ENCODE measurements around the gene LRRC56. TPM values are rescaled to one million over a fixed set of nuclear protein-coding genes. Genes with fewer than 3 reads are reported as not detected.

The LRRC56 gene
- total and polyA plus RNA-seq, 2 donors: 0.47 to 2.4 TPM

DNA sequence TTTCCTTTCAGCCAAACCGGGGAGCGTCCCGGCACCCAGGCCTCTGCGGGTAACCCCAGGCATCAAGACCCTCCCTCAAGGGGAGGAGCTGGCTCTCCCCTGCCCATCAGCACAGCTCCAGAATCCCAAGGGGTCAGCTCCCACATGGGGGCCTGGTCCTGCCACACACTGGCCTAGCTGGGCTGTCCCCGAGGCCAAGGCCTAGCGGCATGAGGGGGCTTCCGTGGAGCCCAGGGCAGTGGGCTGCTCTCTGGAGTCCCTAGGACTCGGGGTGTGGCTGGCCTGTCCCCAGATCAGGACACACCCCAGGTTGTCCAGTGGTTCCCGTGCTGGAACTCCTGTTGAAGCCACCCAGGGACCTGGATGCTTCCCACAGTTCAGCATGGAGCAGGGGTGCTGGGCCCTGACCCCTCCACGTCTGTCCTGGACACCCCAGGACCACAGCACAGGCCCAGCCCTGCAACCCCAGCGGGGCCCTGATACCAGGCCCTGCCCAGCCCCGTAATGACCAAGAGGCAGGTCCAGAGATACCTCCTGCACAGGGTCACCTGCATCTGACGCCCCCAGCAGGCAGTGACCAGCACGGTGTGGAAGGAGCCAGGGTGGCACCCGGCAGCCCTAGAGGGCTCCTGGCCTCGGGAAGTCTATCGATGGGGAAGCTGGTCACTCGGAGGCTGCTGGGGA, 7.5 kb upstream of the LRRC56 start:
- 95% methylated on average over 18 of the region's 18 CpGs for WGBS
- Histone ChIP-seq H3K27ac (ENCODE audit: low read depth in 1 of 2, low read length in 1 of 2) (no peak overlapping the region), H3K36me3 (ENCODE audit: control insufficient read depth in 2 of 2, insufficient read depth in 2 of 2, low read length in 1 of 2) (peaks cover 29 to 31% of the 10 kb centered on the region in 2 donors), H3K4me3 (ENCODE audit: low read length in 2 of 2) (no peak overlapping the region), H3K4me1 (ENCODE audit: control insufficient read depth in 2 of 2, insufficient read depth in 2 of 2, low read length in 2 of 2) (peaks cover 8 to 11% of the 10 kb centered on the region in 2 donors), H3K9me3 (ENCODE audit: control insufficient read depth in 2 of 2, insufficient read depth in 1 of 2, low read length in 1 of 2) (no peaks in the 10 kb centered on the region), H3K27me3 (ENCODE audit: control insufficient read depth in 2 of 2, insufficient read depth in 1 of 2, low read length in 1 of 2) (no peaks in the 10 kb centered on the region)
- no peak for DNase-seq (ENCODE audit: low read depth in 6 of 9, low spot score in 9 of 9)

DNA sequence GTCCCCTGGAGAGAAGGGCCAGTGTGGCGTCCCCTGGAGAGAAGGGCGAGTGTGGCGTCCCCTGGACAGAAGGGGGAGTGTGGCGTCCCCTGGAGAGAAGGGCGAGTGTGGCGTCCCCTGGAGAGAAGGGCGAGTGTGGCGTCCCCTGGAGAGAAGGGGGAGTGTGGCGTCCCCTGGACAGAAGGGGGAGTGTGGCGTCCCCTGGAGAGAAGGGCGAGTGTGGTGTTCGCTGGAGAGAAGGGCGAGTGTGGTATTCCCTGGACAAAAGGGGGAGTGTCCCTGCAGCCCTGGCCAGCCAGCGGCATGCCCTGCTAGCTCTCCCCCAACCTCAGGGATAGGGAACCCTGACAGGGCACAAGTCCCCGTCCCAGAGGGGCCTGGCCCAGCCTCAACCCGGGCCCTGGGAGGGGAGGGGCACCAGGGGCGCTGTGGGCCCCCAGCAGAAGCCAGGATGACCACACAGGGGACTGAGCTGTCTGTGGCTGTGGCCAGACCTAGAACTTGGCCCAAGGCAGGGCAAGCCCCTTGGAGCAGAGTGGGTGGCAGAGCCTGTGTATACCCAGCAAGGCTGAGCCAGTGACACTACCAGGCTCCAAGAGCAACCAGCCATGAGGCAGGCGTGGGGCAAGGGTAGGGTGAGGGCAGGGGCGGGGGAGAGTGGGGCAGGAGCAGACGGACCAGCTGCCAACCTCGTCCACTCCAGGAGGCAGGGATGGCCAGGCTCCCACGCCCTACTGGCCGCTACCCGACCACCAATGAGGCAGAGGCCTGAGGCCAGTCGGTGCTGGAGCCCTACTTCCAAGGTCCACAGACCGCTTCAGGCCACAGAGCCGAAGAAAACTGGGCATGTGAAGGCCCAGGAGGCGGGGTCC, 6.1 kb upstream of the LRRC56 start:
- no peaks in the 10 kb centered on the region for H3K9me3 ChIP-seq (ENCODE audit: control insufficient read depth in 2 of 2, insufficient read depth in 1 of 2, low read length in 1 of 2)
- H3K4me3 ChIP-seq (ENCODE audit: low read length in 2 of 2): no peak overlapping the region
- H3K27ac ChIP-seq (ENCODE audit: low read depth in 1 of 2, low read length in 1 of 2): no peak overlapping the region
- no peak for DNase-seq (ENCODE audit: low read depth in 6 of 9, low spot score in 9 of 9)
- WGBS: 93% methylated on average over 28 of the region's 28 CpGs
- peaks cover 2 to 4% of the 10 kb centered on the region in 2 donors for H3K27me3 ChIP-seq (ENCODE audit: control insufficient read depth in 2 of 2, insufficient read depth in 1 of 2, low read length in 1 of 2)
- H3K36me3 ChIP-seq (ENCODE audit: control insufficient read depth in 2 of 2, insufficient read depth in 2 of 2, low read length in 1 of 2): peaks cover 29 to 31% of the 10 kb centered on the region in 2 donors
- H3K4me1 ChIP-seq (ENCODE audit: control insufficient read depth in 2 of 2, insufficient read depth in 2 of 2, low read length in 2 of 2): peaks cover 11 to 14% of the 10 kb centered on the region in 2 donors

DNA sequence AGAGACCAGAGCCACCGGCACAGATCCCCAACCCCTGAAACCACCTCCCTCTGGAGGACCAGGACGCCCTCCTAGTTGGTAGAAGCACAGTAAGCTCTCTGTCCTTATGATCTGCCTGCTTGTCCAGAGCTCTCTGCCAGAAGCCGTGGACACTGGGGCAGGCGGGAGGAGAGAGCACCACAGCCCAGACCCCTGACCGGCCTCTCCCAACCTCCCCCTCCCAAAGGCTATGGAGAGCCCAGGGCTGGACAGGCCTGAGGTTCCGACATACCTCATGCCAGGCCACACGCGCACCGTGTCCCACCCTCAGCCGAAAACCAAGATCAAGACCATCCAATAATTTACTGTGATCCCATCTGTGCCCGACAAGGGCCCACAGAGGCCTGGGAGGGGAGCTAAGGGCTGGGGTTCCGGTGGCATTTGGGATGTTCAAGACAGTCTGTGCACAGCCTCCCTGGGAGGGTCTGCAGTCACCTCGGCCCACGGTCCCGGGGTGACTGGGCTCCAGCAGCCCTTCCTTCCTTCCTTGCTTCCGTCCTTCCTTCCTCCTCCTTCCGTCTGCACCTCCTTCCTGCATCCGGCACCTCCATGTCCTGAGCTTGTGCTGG, 5.3 kb upstream of the LRRC56 start:
- Histone ChIP-seq H3K27me3 (ENCODE audit: control insufficient read depth in 2 of 2, insufficient read depth in 1 of 2, low read length in 1 of 2) (peaks cover 10 to 12% of the 10 kb centered on the region in 2 donors), H3K27ac (ENCODE audit: low read depth in 1 of 2, low read length in 1 of 2) (no peak overlapping the region), H3K9me3 (ENCODE audit: control insufficient read depth in 2 of 2, insufficient read depth in 1 of 2, low read length in 1 of 2) (peaks cover 0 to 3% of the 10 kb centered on the region in 2 donors), H3K36me3 (ENCODE audit: control insufficient read depth in 2 of 2, insufficient read depth in 2 of 2, low read length in 1 of 2) (peaks cover 29 to 31% of the 10 kb centered on the region in 2 donors), H3K4me3 (ENCODE audit: low read length in 2 of 2) (no peak overlapping the region), H3K4me1 (ENCODE audit: control insufficient read depth in 2 of 2, insufficient read depth in 2 of 2, low read length in 2 of 2) (peaks cover 15 to 19% of the 10 kb centered on the region in 2 donors)
- DNase-seq (ENCODE audit: low read depth in 6 of 9, low spot score in 9 of 9): no peak
- 95% methylated on average over 18 of the region's 18 CpGs for WGBS

DNA sequence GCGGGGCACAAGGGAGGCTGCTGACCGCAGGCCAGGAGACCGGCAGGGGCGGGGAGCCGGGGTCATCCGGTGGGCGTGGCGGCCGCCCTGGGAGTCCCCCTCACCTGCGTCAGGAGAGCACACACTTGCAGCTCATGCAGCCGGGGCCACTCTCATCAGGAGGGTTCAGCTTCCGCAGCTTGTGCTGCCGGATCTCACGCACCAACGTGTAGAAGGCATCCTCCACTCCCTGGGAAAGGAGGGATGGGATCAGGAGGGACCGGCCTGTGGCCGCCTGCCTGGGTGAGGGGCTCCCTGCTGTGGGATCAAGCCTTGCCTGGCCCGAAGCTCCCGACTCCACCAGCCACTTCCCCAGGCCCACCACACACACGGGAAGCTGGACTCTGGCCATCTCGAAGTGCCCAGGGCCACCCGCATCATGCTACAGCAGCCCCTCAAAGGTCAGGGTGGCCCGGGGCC, 4.8 kb upstream of the LRRC56 start:
- peaks cover 0 to 6% of the 10 kb centered on the region in 2 donors for H3K9me3 ChIP-seq (ENCODE audit: control insufficient read depth in 2 of 2, insufficient read depth in 1 of 2, low read length in 1 of 2)
- H3K27me3 ChIP-seq (ENCODE audit: control insufficient read depth in 2 of 2, insufficient read depth in 1 of 2, low read length in 1 of 2): peaks cover 13 to 17% of the 10 kb centered on the region in 2 donors
- no peak overlapping the region for H3K27ac ChIP-seq (ENCODE audit: low read depth in 1 of 2, low read length in 1 of 2)
- peaks cover 29 to 31% of the 10 kb centered on the region in 2 donors for H3K36me3 ChIP-seq (ENCODE audit: control insufficient read depth in 2 of 2, insufficient read depth in 2 of 2, low read length in 1 of 2)
- DNase-seq (ENCODE audit: low read depth in 6 of 9, low spot score in 9 of 9): no peak
- WGBS: 97% methylated on average over 23 of the region's 23 CpGs
- H3K4me1 ChIP-seq (ENCODE audit: control insufficient read depth in 2 of 2, insufficient read depth in 2 of 2, low read length in 2 of 2): peaks cover 18 to 25% of the 10 kb centered on the region in 2 donors
- H3K4me3 ChIP-seq (ENCODE audit: low read length in 2 of 2): no peak overlapping the region

DNA sequence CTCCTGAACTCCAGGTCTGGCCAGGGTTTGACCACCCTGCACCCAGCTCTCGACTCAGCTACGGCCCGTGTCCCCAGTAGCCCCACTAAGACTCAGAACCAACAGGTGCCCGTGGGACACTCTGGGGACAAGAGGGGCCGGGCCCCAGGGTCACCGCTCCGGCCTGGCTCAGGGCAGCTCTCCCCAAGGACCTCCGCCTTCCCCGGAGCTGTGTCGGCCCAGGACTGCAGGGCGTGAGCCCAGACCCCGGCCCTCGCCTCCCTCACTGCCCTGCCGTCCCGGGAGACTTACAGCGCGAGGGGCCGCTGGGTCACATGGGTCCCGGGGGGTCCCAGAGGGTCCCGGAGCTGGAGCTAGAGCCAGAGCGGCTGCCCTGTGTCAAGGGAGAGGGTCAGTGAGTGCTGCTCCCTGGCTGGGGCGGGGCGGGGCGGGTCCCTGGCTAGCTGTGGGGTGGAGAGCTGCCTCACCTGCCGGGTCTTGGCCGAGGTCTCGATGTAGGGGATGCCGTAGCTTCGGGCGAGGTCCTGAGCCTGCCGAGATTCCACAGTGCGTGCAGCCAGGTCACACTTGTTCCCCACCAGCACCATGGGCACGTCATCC, 4.2 kb upstream of the LRRC56 start:
- Histone ChIP-seq H3K4me1 (ENCODE audit: control insufficient read depth in 2 of 2, insufficient read depth in 2 of 2, low read length in 2 of 2) (peaks cover 23 to 30% of the 10 kb centered on the region in 2 donors), H3K27me3 (ENCODE audit: control insufficient read depth in 2 of 2, insufficient read depth in 1 of 2, low read length in 1 of 2) (peaks cover 18 to 23% of the 10 kb centered on the region in 2 donors), H3K9me3 (ENCODE audit: control insufficient read depth in 2 of 2, insufficient read depth in 1 of 2, low read length in 1 of 2) (peaks cover 0 to 6% of the 10 kb centered on the region in 2 donors), H3K4me3 (ENCODE audit: low read length in 2 of 2) (no peak overlapping the region), H3K27ac (ENCODE audit: low read depth in 1 of 2, low read length in 1 of 2) (no peak overlapping the region), H3K36me3 (ENCODE audit: control insufficient read depth in 2 of 2, insufficient read depth in 2 of 2, low read length in 1 of 2) (peaks cover 29 to 31% of the 10 kb centered on the region in 2 donors)
- WGBS: 96% methylated on average over 33 of the region's 33 CpGs
- no peak for DNase-seq (ENCODE audit: low read depth in 6 of 9, low spot score in 9 of 9)

DNA sequence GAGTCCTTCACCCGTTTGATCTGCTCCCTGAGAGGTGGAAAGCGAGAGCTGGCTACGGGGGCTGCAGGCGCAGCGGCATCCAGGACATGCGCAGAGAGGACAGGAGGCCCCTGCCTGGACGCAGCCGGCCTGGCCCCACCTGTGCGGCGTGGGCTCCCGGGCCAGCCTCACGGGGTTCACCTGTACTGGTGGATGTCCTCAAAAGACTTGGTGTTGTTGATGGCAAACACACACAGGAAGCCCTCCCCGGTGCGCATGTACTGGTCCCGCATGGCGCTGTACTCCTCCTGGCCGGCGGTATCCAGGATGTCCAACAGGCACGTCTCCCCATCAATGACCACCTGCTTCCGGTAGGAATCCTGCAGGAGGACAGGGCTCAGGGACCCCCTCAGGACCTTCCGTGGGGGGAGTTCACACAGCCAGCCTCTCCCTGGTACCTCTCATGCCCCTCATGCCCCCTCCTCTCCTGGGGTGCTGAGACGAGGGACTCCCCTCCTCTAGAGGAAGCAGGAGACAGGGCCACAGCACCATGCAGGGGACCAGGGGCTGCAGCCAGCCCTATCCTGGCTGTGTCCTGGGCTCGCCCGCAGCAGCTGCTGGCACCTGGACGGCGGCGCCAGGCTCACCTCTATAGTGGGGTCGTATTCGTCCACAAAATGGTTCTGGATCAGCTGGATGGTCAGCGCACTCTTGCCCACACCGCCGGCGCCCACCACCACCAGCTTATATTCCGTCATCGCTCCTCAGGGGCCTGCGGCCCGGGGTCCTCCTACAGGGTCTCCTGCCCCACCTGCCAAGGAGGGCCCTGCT, 3.5 kb upstream of the LRRC56 start:
- WGBS: 97% methylated on average over 37 of the region's 37 CpGs
- Histone ChIP-seq H3K9me3 (ENCODE audit: control insufficient read depth in 2 of 2, insufficient read depth in 1 of 2, low read length in 1 of 2) (peaks cover 0 to 6% of the 10 kb centered on the region in 2 donors), H3K27me3 (ENCODE audit: control insufficient read depth in 2 of 2, insufficient read depth in 1 of 2, low read length in 1 of 2) (peaks cover 19 to 30% of the 10 kb centered on the region in 2 donors), H3K27ac (ENCODE audit: low read depth in 1 of 2, low read length in 1 of 2) (no peak overlapping the region), H3K4me1 (ENCODE audit: control insufficient read depth in 2 of 2, insufficient read depth in 2 of 2, low read length in 2 of 2) (peaks cover 23 to 31% of the 10 kb centered on the region in 2 donors), H3K4me3 (ENCODE audit: low read length in 2 of 2) (peak overlapping the region; percentile 61 to 88), H3K36me3 (ENCODE audit: control insufficient read depth in 2 of 2, insufficient read depth in 2 of 2, low read length in 1 of 2) (peaks cover 29 to 31% of the 10 kb centered on the region in 2 donors)
- DNase-seq (ENCODE audit: low read depth in 6 of 9, low spot score in 9 of 9): no peak

DNA sequence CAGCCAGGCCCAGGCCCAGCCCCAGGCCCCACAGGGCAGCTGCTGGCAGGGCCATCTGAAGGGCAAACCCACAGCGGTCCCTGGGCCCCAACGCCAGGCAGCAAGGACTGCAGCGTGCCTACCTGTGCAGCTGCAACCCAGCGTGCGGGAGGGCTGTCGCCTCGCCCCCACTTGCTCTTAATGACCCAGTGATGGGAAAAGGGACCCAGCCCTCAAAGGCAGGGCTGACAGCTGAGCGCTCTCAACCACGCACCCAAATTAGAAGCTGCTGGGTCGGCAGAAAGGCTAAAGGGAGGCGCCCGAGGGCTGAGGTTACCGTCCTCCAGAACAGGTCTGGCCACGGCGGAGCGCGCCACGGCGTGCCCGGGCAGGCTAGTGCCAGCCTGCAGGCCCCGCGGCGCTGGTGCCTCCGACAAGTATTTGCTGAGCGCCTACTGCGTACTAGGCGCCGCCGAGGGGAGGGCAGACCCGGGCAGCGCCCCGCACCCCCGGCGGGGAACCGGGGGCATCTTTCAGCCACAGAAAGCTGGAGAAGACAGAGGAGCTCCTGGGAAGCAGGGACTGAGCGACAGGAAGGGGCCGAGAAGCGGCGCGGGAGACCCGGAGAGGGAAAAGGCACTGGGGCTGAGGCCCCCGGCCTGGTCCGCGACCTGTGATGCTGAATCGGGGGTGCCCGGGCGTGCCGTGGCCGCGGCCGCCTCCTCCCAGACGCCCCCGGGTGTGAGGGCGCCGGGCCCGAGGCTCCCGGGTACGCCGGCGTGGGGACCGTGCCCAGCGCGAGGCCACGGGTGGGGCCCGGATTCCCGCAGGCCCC, 2.7 kb upstream of the LRRC56 start:
- Histone ChIP-seq H3K27me3 (ENCODE audit: control insufficient read depth in 2 of 2, insufficient read depth in 1 of 2, low read length in 1 of 2) (peaks cover 19 to 34% of the 10 kb centered on the region in 2 donors), H3K27ac (ENCODE audit: low read depth in 1 of 2, low read length in 1 of 2) (peak overlapping the region in 1 of 2 donors; percentile 73), H3K9me3 (ENCODE audit: control insufficient read depth in 2 of 2, insufficient read depth in 1 of 2, low read length in 1 of 2) (peaks cover 0 to 6% of the 10 kb centered on the region in 2 donors), H3K4me1 (ENCODE audit: control insufficient read depth in 2 of 2, insufficient read depth in 2 of 2, low read length in 2 of 2) (peaks cover 23 to 31% of the 10 kb centered on the region in 2 donors), H3K36me3 (ENCODE audit: control insufficient read depth in 2 of 2, insufficient read depth in 2 of 2, low read length in 1 of 2) (peaks cover 29 to 31% of the 10 kb centered on the region in 2 donors), H3K4me3 (ENCODE audit: low read length in 2 of 2) (peak overlapping the region; percentile 61 to 88)
- peak in 1 of 9 donors; percentile 40 for DNase-seq (ENCODE audit: low read depth in 6 of 9, low spot score in 9 of 9)
- 13% methylated on average over 65 of the region's 66 CpGs for whole genome bisulfite sequencing

Measured in thymus (tissue), 11 donors.